K562 (cell line): Measurements from ENCODE around the gene RRH. TPM values are rescaled to one million over a fixed set of nuclear protein-coding genes. Genes with fewer than 3 reads are reported as not detected.

Experiments used
- ATAC-seq: fragments of 200-7000 bp; cut with Tn5 transposase; 3 replicates; pipeline ENCODE4 v1.9.1; 2020; ENCODE audit warnings: moderate library complexity
- BruUV-seq: library from RNA; stranded (reverse); fragments of 400-500 nt; replicated peaks from 2 replicates; lab custom pipeline; 2021; lab: Mats Ljungman, UMichigan
- CTCF ChIA-PET: fragments of 300-600 bp; formaldehyde crosslinking; extraction: SDS; loops from one replicate; lab custom pipeline; 2021; ENCODE audit warnings: low intra/inter-chr PET ratio; lab: Yijun Ruan, JAX
- POLR2A ChIA-PET: fragments of 300-600, 350-650 bp; sonication (Branson Sonifier 250); formaldehyde crosslinking; extraction: SDS; loops from one replicate; lab custom pipeline; 2021; ENCODE audit warnings: antibody characterized with exemption, inconsistent platforms; lab: Yijun Ruan, JAX
- DNase-seq, 4 experiments: peaks; one replicate each; pipeline versions ENCODE4 v3.0.0 to v3.0.0-alpha.2; 2011 to 2018; ENCODE audit warnings: low spot score in 3 of 4, mixed read lengths in 3 of 4; ENCODE audit errors: extremely low read depth in 1 of 4
- FAIRE-seq: peaks from 2 replicates; lab custom pipeline; 2011; peaks lifted over from hg19 to GRCh38; lab: Jason Lieb, UNC
- H2AFZ ChIP-seq: 2 replicates; pipeline ENCODE4 v1.6.0; 2011; ENCODE audit warnings: low read depth, low read length, control low read depth, inconsistent platforms
- H3K27ac ChIP-seq: fragments of 200-600 bp; 3 replicates; pipeline ENCODE4 v1.8.0; 2011; ENCODE audit warnings: low read depth, mild to moderate bottlenecking, control low read depth, inconsistent platforms, low read length, moderate library complexity, mixed read lengths; ENCODE audit errors: extremely low read depth
- H3K27me3 ChIP-seq, 2 experiments: fragments of 300-600 bp in 1 of 2; 2 replicates in 1 of 2; 3 replicates in 1 of 2; pipeline versions ENCODE4 v1.6.0 to v1.8.0; 2011; ENCODE audit warnings: inconsistent platforms in 2 of 2, low read length in 2 of 2, mild to moderate bottlenecking in 1 of 2, mixed read lengths in 1 of 2, moderate library complexity in 1 of 2; ENCODE audit not compliant: control insufficient read depth in 2 of 2, insufficient read depth in 2 of 2
- H3K36me3 ChIP-seq: fragments of 300-600 bp; 3 replicates; pipeline ENCODE4 v1.8.0; 2011; ENCODE audit warnings: mild to moderate bottlenecking, low read length, inconsistent platforms; ENCODE audit not compliant: control insufficient read depth, insufficient read depth
- H3K4me1 ChIP-seq, 2 experiments: fragments of 200-600 bp in 1 of 2; replicated peaks in 1 of 2; 2 replicates in 1 of 2; 3 replicates in 1 of 2; pipeline versions ENCODE4 v1.5.1 to v1.8.0; 2011; ENCODE audit warnings: inconsistent platforms in 2 of 2, low read length in 2 of 2, mild to moderate bottlenecking in 1 of 2, mixed read lengths in 1 of 2, moderate library complexity in 1 of 2; ENCODE audit not compliant: control insufficient read depth in 2 of 2, insufficient read depth in 2 of 2
- H3K4me2 ChIP-seq: 2 replicates; pipeline ENCODE4 v1.6.1; 2011; ENCODE audit warnings: low read length, control low read depth, inconsistent platforms, mixed read lengths; ENCODE audit not compliant: insufficient read depth
- H3K4me3 ChIP-seq: fragments of 200-600 bp; sonication (generic), shearing (Covaris generic); 2 replicates; pipeline ENCODE4 v1.5.1; 2016; ENCODE audit warnings: control low read depth, inconsistent platforms
- H3K79me2 ChIP-seq: fragments of 200-600 bp; 3 replicates; pipeline ENCODE4 v1.8.0; 2011; ENCODE audit warnings: low read length, inconsistent platforms; ENCODE audit not compliant: control insufficient read depth, insufficient read depth
- H3K9ac ChIP-seq, 2 experiments: 2 replicates each; pipeline versions ENCODE4 v1.6.0 to v1.6.1; 2011; ENCODE audit warnings: low read depth in 2 of 2, low read length in 2 of 2, control low read depth in 1 of 2, inconsistent platforms in 1 of 2, mild to moderate bottlenecking in 1 of 2, mixed read lengths in 1 of 2; ENCODE audit not compliant: insufficient read depth in 1 of 2
- H3K9me1 ChIP-seq: one replicate; pipeline ENCODE4 v1.6.0; 2011; ENCODE audit warnings: inconsistent platforms, mild to moderate bottlenecking, low read length, moderate library complexity; ENCODE audit not compliant: control insufficient read depth, insufficient read depth
- H3K9me3 ChIP-seq: replicated peaks from 2 replicates; pipeline ENCODE4 v1.5.1; 2011; ENCODE audit warnings: low read depth, low read length, inconsistent platforms; ENCODE audit not compliant: control insufficient read depth, insufficient read depth
- H4K20me1 ChIP-seq: replicated peaks from 2 replicates; pipeline ENCODE4 v1.6.1; 2011; ENCODE audit warnings: low read length, inconsistent platforms, mixed read lengths; ENCODE audit not compliant: control insufficient read depth, insufficient read depth
- ARID2 ChIP-seq: fragments of 450-650 bp; IDR thresholded peaks from 2 replicates; pipeline ENCODE4 v1.6.1; 2017; ENCODE audit warnings: antibody characterized with exemption, mild to moderate bottlenecking
- BCL6 ChIP-seq: fragments of 250-450 bp; sonication (Bioruptor Pico); IDR thresholded peaks from 2 replicates; pipeline ENCODE4 v1.4.0; 2020
- DNMT1 ChIP-seq: fragments of 450-650 bp; IDR thresholded peaks from 2 replicates; pipeline ENCODE4 v1.6.1; 2016; ENCODE audit warnings: antibody characterized with exemption, mild to moderate bottlenecking
- GABPB1 ChIP-seq: sonication (generic); formaldehyde crosslinking; IDR thresholded peaks from 2 replicates; pipeline ENCODE4 v1.8.0; 2022; ENCODE audit warnings: mild to moderate bottlenecking, missing genetic modification reagents
- HINFP ChIP-seq: fragments of 450-650 bp; conservative IDR thresholded peaks from 2 replicates; pipeline ENCODE4 v1.6.1; 2016; ENCODE audit warnings: missing genetic modification characterization, low read depth, mild to moderate bottlenecking, control low read depth, missing compliant biosample characterization
- KDM1A ChIP-seq, 2 experiments: fragments of 450-650 bp; IDR thresholded peaks; 2 replicates each; pipeline ENCODE4 v1.6.1; 2016; ENCODE audit warnings: mild to moderate bottlenecking in 2 of 2
- MCM7 ChIP-seq, 2 experiments: fragments of 450-650 bp; IDR thresholded peaks; 2 replicates each; pipeline ENCODE4 v1.6.1; 2016 to 2018
- MTA3 ChIP-seq: fragments of 450-650 bp; formaldehyde crosslinking; IDR thresholded peaks from 2 replicates; pipeline ENCODE4 v1.6.1; 2017; ENCODE audit warnings: mild to moderate bottlenecking, borderline replicate concordance
- MYBL2 ChIP-seq, 2 experiments: fragments of 450-650 bp in 1 of 2; sonication (generic) in 1 of 2; formaldehyde crosslinking in 1 of 2; IDR thresholded peaks; 2 replicates each; pipeline versions ENCODE4 v1.6.1 to v1.8.1; 2017 to 2022; ENCODE audit warnings: borderline replicate concordance in 1 of 2, inconsistent platforms in 1 of 2, low read depth in 1 of 2, mild to moderate bottlenecking in 1 of 2, missing genetic modification reagents in 1 of 2, moderate library complexity in 1 of 2
- NCOA2 ChIP-seq, 2 experiments: fragments of 450-650 bp; IDR thresholded peaks; 2 replicates each; pipeline ENCODE4 v1.6.1; 2018; ENCODE audit warnings: mild to moderate bottlenecking in 2 of 2, moderate library complexity in 1 of 2; ENCODE audit not compliant: partially characterized antibody in 2 of 2
- NELFE ChIP-seq: IDR thresholded peaks from 2 replicates; pipeline ENCODE4 v1.6.1; 2011; ENCODE audit warnings: mild to moderate bottlenecking; ENCODE audit not compliant: insufficient read depth, insufficient read length
- NFRKB ChIP-seq: fragments of 450-650 bp; IDR thresholded peaks from 2 replicates; pipeline ENCODE4 v1.6.1; 2016; ENCODE audit warnings: low read depth
- SIN3A ChIP-seq, 2 experiments: fragments of 150-350 bp in 1 of 2; IDR thresholded peaks; 2 replicates each; pipeline ENCODE4 v1.6.1; 2011 to 2016; ENCODE audit warnings: borderline replicate concordance in 2 of 2, low read depth in 2 of 2, low read length in 2 of 2, mild to moderate bottlenecking in 2 of 2, moderate library complexity in 2 of 2; ENCODE audit not compliant: control insufficient read depth in 1 of 2
- SMC3 ChIP-seq: conservative IDR thresholded peaks from 2 replicates; pipeline ENCODE4 v1.6.1; 2011; ENCODE audit warnings: low read depth, low read length, improper control_type of control experiment; ENCODE audit not compliant: insufficient read depth
- STAT5A ChIP-seq: IDR thresholded peaks from 2 replicates; pipeline ENCODE4 v1.6.1; 2012; ENCODE audit warnings: low read length, inconsistent platforms, borderline replicate concordance
- TAL1 ChIP-seq: fragments of 450-650 bp; IDR thresholded peaks from 2 replicates; pipeline ENCODE4 v1.6.1; 2016; ENCODE audit warnings: mild to moderate bottlenecking
- XRCC3 ChIP-seq: fragments of 450-650 bp; IDR thresholded peaks from 2 replicates; pipeline ENCODE4 v1.6.1; 2017; ENCODE audit warnings: mild to moderate bottlenecking, moderate library complexity
- ZNF146 ChIP-seq: IDR thresholded peaks from one replicate; pipeline ENCODE4 v1.6.1; 2018; ENCODE audit warnings: missing compliant biosample characterization; ENCODE audit not compliant: unreplicated experiment
- ZNF165 ChIP-seq: fragments of 250-450 bp; sonication (Bioruptor Pico); IDR thresholded peaks from 2 replicates; pipeline ENCODE4 v1.4.0; 2020; ENCODE audit warnings: borderline replicate concordance
- ZNF717 ChIP-seq: fragments of 250-450 bp; sonication (Bioruptor Pico); IDR thresholded peaks from 2 replicates; pipeline ENCODE4 v1.5.0; 2021
- WGBS: fragments of 100-300 bp; shearing (Covaris generic); methylation state at CpG from one replicate; pipeline ENCODE4 v1.1.6; 2016; ENCODE audit warnings: low coverage, mixed read lengths; ENCODE audit not compliant: insufficient coverage; ENCODE audit errors: missing lambda C conversion rate; 5-methylcytosine and 5-hydroxymethylcytosine counted together
- in situ Hi-C: fragments of 300-500 bp; cut with MboI; formaldehyde crosslinking; loops from 4 replicates; pipeline ENCODE4 v1.15.0; 2018; ENCODE audit warnings: inconsistent platforms, mixed read lengths
- intact Hi-C: fragments of 100-400 bp; cut with micrococcal nuclease; formaldehyde crosslinking; loops from 2 replicates; pipeline ENCODE4 v1.14.2; 2022
- polyA plus RNA-seq, 8 experiments: library from polyadenylated mRNA; depleted of rRNA in 4 of 8; stranded (reverse) in 5 of 8; unstranded in 3 of 8; fragments of >200 nt; fragmentation: Nextera tagmentation in 2 of 8; fragmentation: Illumina TruSeq in 1 of 8; extraction: Ambion mirVana in 2 of 8; extraction: Trizol in 1 of 8; gene quantifications; 2 replicates each; pipeline versions ENCODE4 v1.2.1 to v1.2.3, GENCODE V29; 2011 to 2014; ENCODE audit warnings: inconsistent platforms in 1 of 8, missing spikeins in 1 of 8
- total RNA-seq, 7 experiments: library from RNA; depleted of rRNA in 6 of 7; stranded (reverse); fragments of >200 nt in 6 of 7; fragmentation: Illumina TruSeq in 2 of 7; extraction: Trizol in 2 of 7; gene quantifications; 2 replicates each; pipeline versions ENCODE4 v1.2.1 to v1.2.3, GENCODE V29; 2011 to 2021; ENCODE audit warnings: low replicate concordance in 1 of 7

The RRH gene
- total and polyA plus RNA-seq, 9 of the 15 experiments (the other 6 are each of a cell fraction or from before 2014, with no cell fraction given), result 0.04 to 0.31 (median 0.12) TPM; not detected in 3

GRCh38 chr4:109846395-109847098 is 18.8 kb downstream of the RRH start:
- Histone ChIP-seq H3K36me3 (no peaks in the 10 kb centered on the region), H3K9me1 (peaks cover 2% of the 10 kb centered on the region), H3K4me1 (no peaks in the 10 kb centered on the region), H3K4me3 (no peak overlapping the region), H3K4me2 (no peak overlapping the region), H3K9ac (no peak overlapping the region), H4K20me1 (no peaks in the 10 kb centered on the region), H3K9me3 (no peaks in the 10 kb centered on the region)
- ChIA-PET CTCF (no interaction called here), POLR2A (no interaction called here)
- in situ Hi-C loops, result no loop called here
- DNase-seq, result no peak
- ATAC-seq, result no peak; the same call in 2 of the 3 replicates
- intact Hi-C loops, result no loop called here
- 0% methylated on average over 6 of the region's 6 CpGs for WGBS
- TF ChIP-seq MYBL2 (IDR thresholded peaks at IDR 0.05; ENCODE audit: low read depth) (no peak), MYBL2 (CRISPR knock-in tag; IDR thresholded peaks at IDR 0.05; ENCODE audit: borderline replicate concordance) (no peak), ZNF146 (no peak), STAT5A (no peak), BCL6 (CRISPR knock-in tag) (no peak), TAL1 (no peak), MTA3 (no peak), NELFE (no peak), NFRKB (no peak), ZNF165 (no peak), SIN3A (IDR thresholded peaks at IDR 0.05; ENCODE audit: borderline replicate concordance in 2 of 2, control insufficient read depth in 1 of 2, low read depth in 2 of 2, low read length in 2 of 2) (no peak), XRCC3 (no peak), DNMT1 (no peak), SMC3 (no peak), NCOA2 (IDR thresholded peaks at IDR 0.05; ENCODE audit: partially characterized antibody in 2 of 2) (no peak), HINFP (tag) (no peak), MCM7 (IDR thresholded peaks at IDR 0.05) (no peak), GABPB1 (CRISPR knock-in tag) (no peak), ARID2 (no peak), ZNF717 (CRISPR knock-in tag) (no peak), KDM1A (IDR thresholded peaks at IDR 0.05) (no peak)
- TF ChIP-seq, all 486 proteins: peak for 0
- no TSS peak for BruUV-seq
- H3K79me2 ChIP-seq, result no peaks in the 10 kb centered on the region
- no peak overlapping the region for H3K27ac ChIP-seq
- no peak for FAIRE-seq
- no peaks in the 10 kb centered on the region; a peak in 2 of 5 replicates for H3K27me3 ChIP-seq
- H2AFZ ChIP-seq, result no peak overlapping the region
